Activated T-cell treated with anti-CD3 and anti-CD28 coated beads, Interleukin-2, amount 50 U/mL, for 4 hours (primary cell): ENCODE data around the gene GPR183. TPM values are rescaled to one million over a fixed set of nuclear protein-coding genes. Genes with fewer than 3 reads are reported as not detected.

Experiments
- ATAC-seq, 2 donors: fragments of 200-7000 bp; cut with Tn5 transposase; one replicate each; pipeline ENCODE4 v1.10.0; 2021
- DNase-seq: peaks from one replicate; pipeline ENCODE4 v3.0.0-alpha.2; 2020
- H3K27me3 Mint-ChIP-seq: one replicate; pipeline ENCODE4 v1.8.0; 2021; ENCODE audit warnings: low read depth, mixed read lengths
- H3K36me3 Mint-ChIP-seq: one replicate; pipeline ENCODE4 v1.8.0; 2022; ENCODE audit warnings: mixed read lengths; ENCODE audit not compliant: insufficient read depth
- H3K4me1 Mint-ChIP-seq: one replicate; pipeline ENCODE4 v1.8.0; 2021; ENCODE audit warnings: low read depth, mixed read lengths
- H3K4me3 Mint-ChIP-seq: one replicate; pipeline ENCODE4 v1.8.0; 2021; ENCODE audit warnings: mild to moderate bottlenecking, moderate library complexity, mixed read lengths
- H3K9me3 Mint-ChIP-seq: one replicate; pipeline ENCODE4 v1.8.0; 2021; ENCODE audit warnings: mixed read lengths
- total RNA-seq, 3 donors: library from RNA; stranded (reverse); gene quantifications; one replicate each; pipeline ENCODE4 v1.2.1, GENCODE V29; 2021

The GPR183 gene
- total RNA-seq, 3 donors from 2014 or later: 48.6 to 86.8 (median 65.7) TPM

DNA sequence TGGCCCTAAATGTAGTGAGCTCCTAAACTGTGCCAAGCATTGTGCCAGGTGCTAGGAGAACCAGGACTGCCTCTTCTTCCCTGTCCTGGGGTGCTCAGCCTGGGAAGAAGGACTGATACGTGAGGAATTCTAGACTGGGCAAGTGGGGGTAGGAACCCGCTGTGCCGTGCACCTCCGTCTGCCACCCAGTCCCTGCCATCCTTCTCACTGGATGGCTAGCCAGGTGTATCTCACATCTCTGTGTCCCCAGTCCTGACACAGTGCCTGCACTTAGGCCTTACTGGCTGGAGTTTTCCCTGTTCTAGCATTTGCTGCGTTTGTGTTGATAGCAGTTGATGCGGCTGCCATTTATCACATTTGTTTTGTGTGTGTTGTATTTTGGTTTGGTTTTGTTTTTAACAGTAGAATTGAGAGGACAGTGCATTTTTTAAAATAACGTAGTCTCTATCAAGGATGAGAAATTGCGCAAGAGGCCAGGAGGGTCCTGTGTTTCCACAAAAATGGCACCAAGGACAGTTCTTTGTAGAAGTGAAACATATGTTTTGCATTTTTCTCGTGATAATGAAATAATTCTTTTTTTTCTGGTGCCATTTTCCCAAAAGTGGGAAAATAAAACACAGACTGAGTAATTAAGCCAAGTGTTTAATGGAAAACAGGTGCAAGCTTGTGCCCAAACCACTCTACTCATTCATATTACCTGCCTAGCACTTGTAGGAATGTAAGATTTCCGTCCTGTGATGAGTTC lies 4.7 kb upstream of the GPR183 start:
- H3K4me1 Mint-ChIP-seq: peaks cover 92% of the 10 kb centered on the region
- H3K27me3 Mint-ChIP-seq: no peaks in the 10 kb centered on the region
- no peak for ATAC-seq
- no peak for DNase-seq
- H3K36me3 Mint-ChIP-seq: peaks cover 23% of the 10 kb centered on the region
- peak overlapping the region; percentile 32 for H3K4me3 Mint-ChIP-seq
- no peaks in the 10 kb centered on the region for H3K9me3 Mint-ChIP-seq

GRCh38 chr13:99311137-99311536 lies 3.9 kb upstream of the GPR183 start:
- Mint-ChIP-seq H3K4me3 (peak overlapping the region; percentile 69), H3K9me3 (no peaks in the 10 kb centered on the region), H3K27me3 (no peaks in the 10 kb centered on the region), H3K36me3 (peaks cover 20% of the 10 kb centered on the region), H3K4me1 (peaks cover 89% of the 10 kb centered on the region)
- no peak for DNase-seq
- ATAC-seq: no peak

DNA sequence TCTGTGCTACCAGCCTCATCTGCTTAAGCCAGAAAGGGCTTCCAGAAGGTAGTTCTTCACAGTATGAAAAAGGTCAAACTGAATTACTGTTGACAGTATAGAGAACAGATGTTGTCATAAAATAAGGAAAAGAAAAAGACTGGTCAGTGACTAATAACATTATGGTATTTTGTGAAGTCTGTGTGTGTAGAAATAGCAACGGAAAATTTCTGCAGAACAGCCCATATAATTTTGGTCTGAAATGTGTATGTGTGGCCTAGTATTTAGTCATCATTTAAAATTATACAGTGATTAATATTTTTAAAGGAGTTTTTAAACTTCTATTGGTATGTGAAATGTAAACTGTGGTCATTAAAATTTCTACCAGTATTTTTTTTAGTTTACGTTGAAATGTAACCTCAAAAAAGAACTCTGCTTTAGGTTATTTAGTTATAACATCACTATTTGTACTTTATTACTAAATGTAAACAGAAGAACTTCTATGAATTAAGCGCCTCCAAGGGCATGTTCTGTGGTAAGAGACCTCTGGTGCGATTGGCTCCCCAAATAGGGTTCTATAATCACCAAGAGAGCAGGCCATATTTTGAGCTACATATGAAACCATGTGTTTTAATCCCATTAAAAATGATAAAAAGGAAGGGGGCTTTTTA lies 3.3 kb upstream of the GPR183 start:
- Mint-ChIP-seq H3K4me3 (peak overlapping the region; percentile 69), H3K4me1 (peaks cover 87% of the 10 kb centered on the region), H3K36me3 (peaks cover 22% of the 10 kb centered on the region), H3K27me3 (no peaks in the 10 kb centered on the region), H3K9me3 (no peaks in the 10 kb centered on the region)
- ATAC-seq: no peak
- no peak for DNase-seq

DNA sequence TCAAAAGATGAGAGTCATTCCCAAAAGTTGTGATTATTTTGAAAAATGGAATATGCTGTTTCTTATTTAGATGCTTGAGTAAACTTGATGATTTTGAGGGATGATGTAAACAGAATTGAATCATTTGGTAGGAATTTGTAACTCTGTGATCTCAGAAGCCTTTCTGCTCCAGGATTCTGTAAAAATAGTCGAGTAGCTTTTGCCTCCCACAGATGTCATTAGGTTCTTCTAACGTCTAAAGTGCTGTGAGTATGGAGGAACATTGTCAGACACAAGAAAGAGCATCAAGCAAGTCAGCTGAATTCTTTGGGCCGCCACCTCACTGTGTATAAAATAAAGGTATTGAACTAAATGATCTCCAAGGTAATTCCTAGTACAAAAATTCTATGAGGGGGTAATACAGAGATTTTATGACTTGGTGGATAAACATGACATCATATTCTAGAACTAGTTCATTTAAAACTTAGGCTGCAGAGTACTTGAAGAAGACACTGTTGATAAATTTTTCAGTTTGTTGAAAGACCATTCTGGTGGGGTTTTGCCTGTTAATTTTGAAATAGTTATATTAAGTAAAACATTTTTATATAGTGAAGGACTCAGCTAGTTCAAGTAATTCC lies 1.4 kb upstream of the GPR183 start:
- H3K27me3 Mint-ChIP-seq: no peaks in the 10 kb centered on the region
- H3K4me1 Mint-ChIP-seq: peaks cover 81% of the 10 kb centered on the region
- no peaks in the 10 kb centered on the region for H3K9me3 Mint-ChIP-seq
- ATAC-seq (no peak), DNase-seq (no peak)
- peak overlapping the region; percentile 94 for H3K4me3 Mint-ChIP-seq
- peaks cover 34% of the 10 kb centered on the region for H3K36me3 Mint-ChIP-seq

- DNase-seq (peak; percentile 52), ATAC-seq (peak; percentile 85 to 86)
- H3K27me3 Mint-ChIP-seq: no peaks in the 10 kb centered on the region
- peak overlapping the region; percentile 94 for H3K4me3 Mint-ChIP-seq
- H3K4me1 Mint-ChIP-seq: peaks cover 81% of the 10 kb centered on the region
- no peaks in the 10 kb centered on the region for H3K9me3 Mint-ChIP-seq
- H3K36me3 Mint-ChIP-seq: peaks cover 32% of the 10 kb centered on the region
These were observed 595 bp upstream of the GPR183 start for GRCh38 chr13:99307648-99308339.

DNA sequence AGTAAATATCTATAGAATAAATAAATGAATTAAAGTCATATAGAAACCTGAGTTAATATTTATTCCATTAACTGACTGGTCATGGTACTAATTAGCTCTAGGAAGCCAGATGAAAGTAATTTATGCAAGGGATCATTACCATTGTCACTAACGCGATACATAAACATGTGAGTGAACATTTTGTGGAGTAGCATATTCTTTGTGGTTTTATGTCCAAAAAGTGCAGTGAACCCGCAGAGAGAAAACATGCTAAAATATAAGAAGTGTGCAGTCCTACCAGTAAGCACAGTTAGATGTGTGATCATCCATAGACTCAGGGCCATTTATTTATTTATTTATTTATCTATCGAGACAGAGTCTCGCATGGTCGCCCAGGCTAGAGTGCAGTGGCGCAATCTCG lies 1.6 kb downstream of the GPR183 start:
- Mint-ChIP-seq H3K4me3 (peak overlapping the region; percentile 94), H3K9me3 (no peaks in the 10 kb centered on the region), H3K4me1 (peaks cover 76% of the 10 kb centered on the region), H3K27me3 (no peaks in the 10 kb centered on the region), H3K36me3 (peaks cover 28% of the 10 kb centered on the region)
- ATAC-seq (no peak), DNase-seq (no peak)

DNA sequence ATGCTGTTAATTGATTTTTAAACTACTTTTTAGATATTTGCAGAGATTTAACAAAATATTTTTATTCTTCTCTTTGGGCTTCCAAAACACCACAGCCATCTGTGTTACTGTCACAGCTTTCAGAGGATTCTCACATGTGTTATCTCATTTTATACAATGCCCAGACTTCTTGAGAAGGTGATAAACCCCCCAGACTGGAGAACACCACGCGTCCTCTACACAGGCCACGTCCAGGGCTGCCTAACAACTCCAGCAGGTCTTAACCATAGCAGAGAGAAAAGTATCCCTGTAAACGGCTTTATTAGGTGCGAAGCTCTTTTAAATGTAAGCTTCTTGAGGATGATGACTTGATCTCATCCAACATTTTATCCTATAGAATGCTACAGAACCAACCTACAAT lies 2.0 kb downstream of the GPR183 start:
- Mint-ChIP-seq H3K4me1 (peaks cover 76% of the 10 kb centered on the region), H3K27me3 (no peaks in the 10 kb centered on the region), H3K4me3 (peak overlapping the region; percentile 94), H3K9me3 (no peaks in the 10 kb centered on the region), H3K36me3 (peaks cover 29% of the 10 kb centered on the region)
- no peak for DNase-seq
- ATAC-seq: no peak

DNA sequence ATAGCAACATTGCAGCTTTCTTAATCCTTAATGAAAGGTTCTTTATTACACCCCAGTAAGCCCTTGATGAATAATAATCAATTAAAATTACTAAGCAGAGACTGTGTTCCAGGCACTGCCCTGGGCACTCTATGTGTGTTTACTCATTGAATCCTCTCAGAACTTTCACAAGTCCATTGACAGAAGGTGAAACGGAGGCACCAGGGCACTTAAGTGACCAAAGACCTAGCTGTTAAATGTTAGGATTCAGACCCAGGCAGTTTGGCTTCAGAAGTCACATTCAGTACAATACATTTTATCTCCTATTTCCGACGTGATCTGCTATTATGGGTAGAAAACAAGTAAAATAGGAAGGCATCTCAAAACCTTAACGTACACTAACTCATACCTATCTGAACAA lies 2.7 kb downstream of the GPR183 start:
- Mint-ChIP-seq H3K4me3 (peak overlapping the region; percentile 94), H3K4me1 (peaks cover 76% of the 10 kb centered on the region), H3K36me3 (peaks cover 32% of the 10 kb centered on the region), H3K9me3 (no peaks in the 10 kb centered on the region), H3K27me3 (no peaks in the 10 kb centered on the region)
- DNase-seq (no peak), ATAC-seq (no peak)

DNA sequence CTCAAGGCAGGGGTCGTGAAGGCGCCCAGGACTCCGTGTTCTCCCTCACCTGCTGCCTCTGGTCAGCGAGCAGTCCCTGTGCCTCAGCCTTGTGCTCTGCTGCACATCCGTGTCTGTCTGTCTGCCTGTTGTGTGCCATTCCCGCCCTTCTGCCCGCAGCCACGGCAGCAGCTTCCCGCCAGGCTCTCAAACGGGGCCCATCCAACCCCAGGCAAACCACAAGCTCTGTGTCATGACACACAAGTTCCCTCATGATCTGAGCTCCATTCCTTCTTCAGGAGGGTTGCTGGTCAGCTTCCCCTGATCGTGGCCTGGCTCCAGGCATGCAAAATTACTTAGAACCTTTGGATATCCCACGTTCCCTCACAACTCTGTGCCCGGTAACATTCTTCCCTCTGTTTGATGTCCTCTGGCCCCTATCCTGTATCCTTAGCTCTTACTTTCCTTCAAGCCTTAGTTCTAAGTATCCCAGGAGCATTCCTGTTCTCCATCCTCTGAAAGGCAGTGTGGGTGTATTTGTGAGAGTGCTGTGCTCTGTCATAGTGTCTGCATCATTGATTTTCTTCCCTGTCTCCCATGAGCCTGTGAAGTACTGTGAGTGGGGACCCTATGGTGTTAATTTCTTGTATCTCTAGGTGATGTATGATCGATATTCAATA lies 3.2 kb downstream of the GPR183 start:
- peak overlapping the region; percentile 94 for H3K4me3 Mint-ChIP-seq
- ATAC-seq (peak; percentile 4 to 15), DNase-seq (peak; percentile 37)
- no peaks in the 10 kb centered on the region for H3K27me3 Mint-ChIP-seq
- peaks cover 34% of the 10 kb centered on the region for H3K36me3 Mint-ChIP-seq
- H3K9me3 Mint-ChIP-seq: no peaks in the 10 kb centered on the region
- peaks cover 75% of the 10 kb centered on the region for H3K4me1 Mint-ChIP-seq

GRCh38 chr13:99302637-99303505 lies 4.3 kb downstream of the GPR183 start:
- Mint-ChIP-seq H3K36me3 (peaks cover 30% of the 10 kb centered on the region), H3K4me3 (peak overlapping the region; percentile 94), H3K27me3 (no peaks in the 10 kb centered on the region), H3K4me1 (peaks cover 75% of the 10 kb centered on the region), H3K9me3 (no peaks in the 10 kb centered on the region)
- no peak for DNase-seq
- no peak for ATAC-seq

GRCh38 chr13:99301913-99302636 lies 5.1 kb downstream of the GPR183 start:
- no peak for ATAC-seq
- no peaks in the 10 kb centered on the region for H3K27me3 Mint-ChIP-seq
- peaks cover 75% of the 10 kb centered on the region for H3K4me1 Mint-ChIP-seq
- peaks cover 33% of the 10 kb centered on the region for H3K36me3 Mint-ChIP-seq
- peak overlapping the region; percentile 94 for H3K4me3 Mint-ChIP-seq
- DNase-seq: no peak
- no peaks in the 10 kb centered on the region for H3K9me3 Mint-ChIP-seq

- H3K4me1 Mint-ChIP-seq: peaks cover 79% of the 10 kb centered on the region
- H3K9me3 Mint-ChIP-seq: no peaks in the 10 kb centered on the region
- no peaks in the 10 kb centered on the region for H3K27me3 Mint-ChIP-seq
- peak overlapping the region; percentile 51 for H3K4me3 Mint-ChIP-seq
- DNase-seq (no peak), ATAC-seq (no peak)
- peaks cover 33% of the 10 kb centered on the region for H3K36me3 Mint-ChIP-seq
These were observed 6.0 kb downstream of the GPR183 start for GRCh38 chr13:99301056-99301838.
